ENCODE data around the gene LGALS9.
"Not testable (repeated sequence)": the region's sequence is repeated elsewhere in the genome, so short reads cannot be mapped to it uniquely, and the experiment has no call there.

LGALS9 gene

DNA sequence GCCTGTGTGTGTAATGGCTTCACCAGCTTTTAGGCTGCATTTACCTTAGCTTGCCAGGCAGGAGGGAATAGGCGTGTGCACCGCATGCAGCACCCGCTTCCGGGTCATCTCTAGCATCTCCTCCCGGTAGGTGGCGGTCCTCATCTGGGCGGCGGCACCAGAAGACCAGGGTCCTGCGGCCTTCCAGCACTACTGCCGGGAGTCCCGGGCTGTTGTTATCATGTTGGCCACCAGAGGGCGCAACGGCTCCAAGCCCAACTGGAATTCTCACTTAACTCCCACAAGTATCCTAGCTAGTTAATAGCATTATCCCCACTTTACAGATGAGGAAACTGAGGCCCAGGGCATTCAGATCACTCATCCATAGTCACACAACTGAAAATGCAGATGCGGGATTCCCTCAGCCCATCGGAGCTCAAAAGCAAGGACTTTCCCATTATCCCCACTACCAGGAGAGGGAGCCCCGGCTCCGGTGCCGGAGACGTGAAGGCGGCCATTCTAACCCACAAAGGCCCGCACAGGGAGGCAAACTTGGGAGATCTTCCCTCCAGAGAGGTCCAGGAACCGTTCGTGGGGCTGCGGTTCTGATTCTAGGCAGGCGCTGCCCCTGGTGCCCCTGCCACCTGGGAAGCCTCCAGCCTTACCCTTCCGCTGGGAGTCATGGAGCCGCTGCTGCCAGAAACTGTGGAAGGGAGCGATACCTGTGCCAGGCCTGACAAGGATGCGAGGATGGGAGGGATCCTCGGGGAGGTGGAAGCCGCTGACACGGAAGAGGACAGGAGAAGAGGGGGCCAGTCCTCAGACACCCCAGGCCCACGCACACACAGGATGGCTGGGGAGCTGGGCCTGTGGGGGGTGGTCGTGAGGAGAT is 23.9 kb downstream of the LGALS9 start:
- DNase-seq (ENCODE audit: low spot score) = no peak

DNA sequence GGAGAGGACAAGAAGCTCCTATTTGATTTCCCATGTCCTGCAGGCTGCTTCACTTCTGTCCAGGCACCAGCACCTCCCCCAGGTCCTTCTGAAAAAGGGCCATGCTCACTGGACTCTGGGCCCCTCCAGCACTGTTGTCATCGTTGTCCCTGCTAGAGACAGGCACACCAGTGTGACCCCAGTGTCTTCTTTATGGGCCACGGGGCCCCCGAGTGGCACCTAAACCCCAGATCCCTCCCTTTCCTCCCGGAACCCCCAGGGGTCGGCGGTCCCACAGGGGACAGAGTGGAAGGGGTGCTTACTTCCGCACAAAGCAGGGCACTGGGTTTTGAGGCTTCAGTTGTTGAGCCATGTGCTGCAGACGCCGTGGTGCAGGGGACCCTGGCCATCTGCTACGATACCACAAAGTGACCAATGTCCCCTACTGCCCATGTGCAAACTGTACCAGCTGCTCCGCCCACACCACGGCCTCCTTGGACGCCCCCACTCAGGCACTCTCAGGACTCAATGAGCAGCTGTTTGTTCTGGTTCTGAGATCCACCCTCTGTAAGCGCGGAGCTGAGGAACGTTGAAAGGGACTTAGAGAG is 24.6 kb downstream of the LGALS9 start:
- not testable (repeated sequence) for DNase-seq (ENCODE audit: low spot score)

DNA sequence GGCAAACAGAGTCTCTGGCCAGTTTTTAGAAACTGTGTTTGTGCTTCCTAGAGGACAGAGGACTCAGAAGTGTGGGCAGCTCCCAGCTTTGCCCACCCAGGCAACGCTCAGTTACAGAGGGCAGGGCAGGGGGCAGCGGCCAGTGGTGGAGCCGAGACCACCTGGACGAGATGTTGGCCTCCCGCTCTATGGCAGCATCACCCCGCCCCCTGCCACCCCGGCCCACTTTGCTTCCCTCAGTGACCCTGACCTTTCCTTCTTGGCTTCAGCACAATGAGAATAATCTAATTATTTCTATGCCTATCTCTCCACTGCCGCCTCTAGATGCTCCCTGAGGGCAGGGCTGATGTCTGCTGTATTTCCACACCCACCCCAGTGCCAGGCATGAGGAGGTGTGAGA is 25.6 kb downstream of the LGALS9 start:
- not testable (repeated sequence) for DNase-seq (ENCODE audit: low spot score)

DNA sequence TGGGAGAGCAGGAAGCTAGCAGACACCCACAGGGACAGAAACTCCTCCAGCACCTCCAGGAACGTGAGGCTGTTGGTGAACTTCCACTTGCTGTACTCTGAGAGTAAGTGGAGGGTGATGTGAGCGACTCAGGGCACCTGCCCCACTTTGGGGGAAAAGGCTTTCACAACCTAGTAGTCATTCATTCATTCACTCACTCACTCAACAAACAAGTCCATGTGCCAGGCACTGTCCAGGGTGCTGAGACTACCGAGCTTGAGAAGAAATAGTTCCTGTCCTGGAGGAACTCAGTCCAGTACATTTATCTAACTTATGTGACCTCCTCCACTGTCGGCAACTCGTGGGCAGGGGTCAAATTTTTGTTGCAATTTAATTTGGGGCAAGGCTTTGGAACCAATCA is 26.6 kb downstream of the LGALS9 start:
- no peak for DNase-seq (ENCODE audit: low spot score)

DNA sequence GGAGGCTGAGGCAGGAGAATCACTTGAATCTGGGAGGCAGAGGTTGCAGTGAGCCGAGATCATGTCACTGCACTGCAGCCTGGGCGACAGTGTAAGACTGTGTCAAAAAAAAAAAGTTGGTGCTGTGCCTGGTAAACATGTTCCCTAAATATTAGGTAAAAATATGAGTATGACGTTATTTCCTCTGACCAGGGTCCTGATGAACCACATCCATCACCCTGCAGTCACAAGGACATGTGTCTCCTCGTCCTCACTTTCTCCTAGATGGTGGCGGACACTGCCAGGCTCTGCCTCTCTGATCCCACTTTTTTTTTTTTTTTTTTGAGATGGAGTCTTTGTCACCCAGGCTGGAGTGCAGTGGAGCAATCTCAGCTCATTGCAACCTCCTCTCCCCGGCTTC is 28.7 kb downstream of the LGALS9 start:
- DNase-seq (ENCODE audit: low spot score) = no peak

DNA sequence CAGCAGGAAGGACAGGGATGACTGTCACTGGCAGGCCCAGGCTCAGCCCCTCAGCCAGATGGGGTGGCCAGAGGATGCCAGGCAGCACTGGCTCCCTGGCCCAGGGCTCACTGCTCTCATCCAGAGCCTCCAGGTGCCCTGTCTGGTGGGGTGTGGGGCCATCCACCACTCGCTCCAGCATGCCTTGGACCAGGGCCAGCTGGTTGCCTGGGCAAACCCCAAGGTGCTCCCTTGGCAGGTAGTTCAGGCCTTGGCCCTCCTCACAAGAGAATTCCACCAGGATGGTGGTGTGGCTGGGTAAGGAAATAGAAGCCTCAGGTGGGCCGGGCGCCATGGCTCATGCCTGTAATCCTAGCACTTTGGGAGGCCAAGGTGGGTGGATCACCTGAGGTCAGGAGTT is 29.4 kb downstream of the LGALS9 start:
- DNase-seq (ENCODE audit: low spot score) = no peak

DNA sequence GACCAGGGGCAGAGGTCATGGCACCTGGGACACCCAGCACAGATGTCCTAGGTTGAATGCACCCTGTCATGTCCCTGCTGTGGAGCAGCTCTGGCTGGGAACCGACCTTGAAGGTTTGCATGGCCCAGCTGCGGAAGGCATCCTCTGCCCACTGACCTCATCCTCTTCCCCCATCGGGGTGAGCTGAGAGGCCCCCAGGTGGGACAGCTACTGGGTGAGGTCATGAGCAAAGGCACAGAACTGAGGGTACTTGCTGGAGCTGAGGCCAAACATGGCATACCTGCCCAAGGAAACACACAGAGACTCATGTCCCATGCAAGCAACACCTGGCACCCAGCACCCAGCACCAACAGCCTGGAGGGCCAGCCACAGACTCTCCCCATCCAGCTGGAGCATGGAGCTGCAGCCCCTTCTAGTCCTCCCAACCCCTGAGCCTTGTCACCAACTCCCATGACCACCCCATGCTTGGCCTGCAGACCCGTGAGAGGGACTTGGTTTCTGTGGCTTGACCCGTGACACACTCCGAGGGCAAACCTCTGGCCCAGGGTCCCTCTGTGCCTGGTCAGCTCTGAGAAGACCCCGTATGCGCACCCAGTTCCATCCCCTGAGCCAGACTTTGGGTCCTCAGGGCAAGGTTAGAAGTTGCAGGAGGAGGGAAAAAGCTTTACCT is 33.1 kb downstream of the LGALS9 start:
- no peak for DNase-seq (ENCODE audit: low spot score)

DNA sequence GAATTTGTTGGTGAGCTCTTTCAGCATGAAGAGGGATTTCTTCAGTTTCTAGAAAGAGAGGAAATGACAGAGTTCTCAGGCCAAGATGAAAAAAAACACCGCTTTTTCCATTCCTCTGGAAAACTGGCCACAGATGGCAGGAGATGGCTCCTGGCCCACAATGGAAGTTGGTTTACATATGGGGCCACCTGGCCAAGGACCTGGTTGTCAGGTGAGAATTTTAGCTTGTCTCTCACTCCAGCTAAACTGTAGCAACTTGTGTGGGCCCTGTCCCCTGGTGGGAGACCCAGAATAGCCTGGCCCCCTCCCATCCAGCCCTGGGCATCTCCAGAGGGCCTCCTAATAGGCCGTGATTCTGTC is 33.6 kb downstream of the LGALS9 start:
- DNase-seq (ENCODE audit: low spot score) = no peak

DNA sequence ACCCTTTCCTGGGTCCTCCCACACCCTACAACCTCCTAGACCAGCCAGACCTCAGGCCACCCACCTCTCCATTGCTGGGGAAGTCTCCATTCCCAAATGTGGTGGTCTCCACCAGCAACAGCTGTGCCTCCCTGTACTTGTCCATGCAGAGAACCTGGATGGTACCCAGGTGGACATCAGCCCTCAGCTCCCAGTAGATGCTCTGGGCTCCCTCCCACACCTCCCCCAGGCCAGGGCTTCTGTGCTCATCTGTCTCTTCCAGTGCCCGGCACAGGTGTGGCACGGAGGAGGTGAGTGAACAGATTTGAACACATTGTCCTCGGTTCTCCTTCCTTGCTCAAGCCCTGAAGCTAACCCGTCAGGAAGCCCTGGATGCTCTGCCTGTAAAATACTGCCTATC is 34.6 kb downstream of the LGALS9 start:
- DNase-seq (ENCODE audit: low spot score) = no peak

DNA sequence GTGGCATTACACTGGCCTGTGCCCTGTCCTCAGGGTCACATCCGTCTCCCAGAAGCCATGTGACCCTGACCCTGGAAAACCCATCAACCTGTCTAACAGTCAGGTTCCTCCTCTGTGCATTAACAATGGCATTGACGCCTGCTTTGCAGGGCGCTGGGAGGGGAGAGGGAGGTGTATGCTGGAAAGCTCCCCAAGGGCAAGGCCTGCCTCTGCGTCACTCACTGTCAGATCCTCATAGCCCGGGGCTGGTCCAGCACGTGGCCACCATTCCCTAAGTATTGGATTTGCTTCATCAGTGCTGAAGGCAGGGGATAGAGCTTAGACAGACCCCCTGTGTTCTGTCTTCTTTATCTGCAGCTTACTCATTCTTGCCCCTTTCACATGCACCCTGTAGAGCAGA is 35.3 kb downstream of the LGALS9 start:
- not testable (repeated sequence) for DNase-seq (ENCODE audit: low spot score)

DNA sequence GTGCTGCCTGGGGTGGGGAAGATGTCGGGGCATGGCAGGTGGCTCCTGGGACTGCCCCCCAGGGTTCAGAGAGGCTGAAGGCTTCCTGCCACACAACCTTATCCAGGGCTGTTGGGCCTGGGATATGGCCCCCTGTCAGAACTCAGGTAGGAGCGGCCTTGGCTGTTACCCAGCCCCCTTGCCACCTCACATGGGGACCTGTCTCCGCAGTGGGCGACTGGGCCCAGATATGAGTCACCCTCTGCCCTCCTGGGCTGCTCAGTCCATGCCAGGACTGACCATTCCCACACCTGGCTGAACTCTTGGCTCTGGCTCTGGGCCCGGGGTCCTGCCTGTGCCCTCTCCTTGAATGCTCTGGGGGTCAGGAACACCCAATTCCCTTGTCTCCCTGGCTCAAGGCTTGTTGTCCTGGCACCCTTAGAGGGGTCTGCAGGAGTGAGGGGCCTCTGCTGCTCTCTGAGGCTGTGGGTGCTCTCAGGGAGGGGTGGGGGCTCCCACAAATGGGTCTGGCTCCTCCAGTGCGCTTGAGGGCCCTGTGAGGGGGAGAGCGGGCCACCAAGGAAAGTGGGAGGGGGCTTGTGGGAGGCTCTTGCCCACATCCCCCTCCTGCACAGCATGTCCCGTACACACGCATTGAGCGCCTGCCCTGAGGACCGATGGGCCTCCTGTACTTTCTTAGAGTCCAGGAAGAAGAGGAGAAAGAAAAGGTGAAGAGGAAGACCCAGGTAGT is 36.0 kb downstream of the LGALS9 start:
- DNase-seq (ENCODE audit: low spot score) = no peak

DNA sequence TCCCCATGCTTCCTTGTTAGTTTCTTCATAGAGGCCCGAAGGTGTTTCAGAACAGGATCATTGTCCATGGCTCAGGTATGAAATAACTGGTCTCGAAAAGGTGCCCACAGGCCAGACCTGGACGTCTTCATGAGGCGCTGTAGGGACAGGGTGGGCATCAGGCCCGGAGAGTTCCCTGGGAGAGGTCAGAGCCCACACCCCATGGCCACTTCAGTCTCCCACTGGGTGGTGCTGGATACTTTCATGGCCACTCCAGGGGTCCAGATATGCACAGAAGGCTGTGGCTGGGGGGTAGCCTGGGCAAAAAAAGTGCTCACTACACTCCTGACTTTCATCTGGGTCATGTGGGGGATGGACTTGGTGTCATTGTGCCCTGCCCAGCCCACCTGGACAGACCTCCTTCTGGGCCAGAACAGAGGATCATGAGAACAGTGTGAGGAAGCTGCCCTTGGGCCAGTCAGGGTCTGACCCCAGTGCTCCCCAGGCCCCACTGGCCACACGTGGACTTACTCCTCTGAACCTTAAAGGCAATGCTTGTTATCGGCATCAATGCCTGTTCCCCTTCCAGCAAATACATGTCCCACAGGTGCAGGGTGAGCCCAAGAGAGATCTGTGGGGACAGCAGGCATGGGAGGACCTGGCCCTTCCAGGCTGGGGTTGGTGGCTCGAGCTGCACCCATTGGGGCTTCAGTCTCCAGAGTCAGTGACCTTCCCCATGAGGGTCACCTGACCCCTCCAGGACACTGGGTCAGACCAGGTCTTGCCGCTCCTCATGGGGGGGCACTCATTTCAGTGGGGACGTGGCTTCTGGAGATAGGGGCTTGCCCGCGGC is 36.9 kb downstream of the LGALS9 start:
- no peak for DNase-seq (ENCODE audit: low spot score)

DNA sequence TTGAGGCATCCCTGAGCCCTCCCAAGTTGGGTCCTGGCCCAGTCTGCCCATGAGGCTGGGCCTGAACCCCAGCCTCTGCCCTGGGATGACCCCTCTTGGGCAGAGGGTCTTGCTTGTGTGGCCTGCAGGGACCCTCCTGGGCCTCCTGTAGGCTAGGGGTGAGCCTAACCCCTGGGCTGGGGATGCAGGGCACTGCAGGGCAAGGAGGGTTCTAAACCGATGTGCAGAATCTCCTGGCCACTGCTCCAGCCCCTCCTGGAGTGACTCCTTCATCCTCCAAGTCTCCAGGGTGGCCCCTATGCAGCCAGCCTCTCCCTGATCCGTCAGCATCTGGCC is 37.5 kb downstream of the LGALS9 start:
- no peak for DNase-seq (ENCODE audit: low spot score)

DNA sequence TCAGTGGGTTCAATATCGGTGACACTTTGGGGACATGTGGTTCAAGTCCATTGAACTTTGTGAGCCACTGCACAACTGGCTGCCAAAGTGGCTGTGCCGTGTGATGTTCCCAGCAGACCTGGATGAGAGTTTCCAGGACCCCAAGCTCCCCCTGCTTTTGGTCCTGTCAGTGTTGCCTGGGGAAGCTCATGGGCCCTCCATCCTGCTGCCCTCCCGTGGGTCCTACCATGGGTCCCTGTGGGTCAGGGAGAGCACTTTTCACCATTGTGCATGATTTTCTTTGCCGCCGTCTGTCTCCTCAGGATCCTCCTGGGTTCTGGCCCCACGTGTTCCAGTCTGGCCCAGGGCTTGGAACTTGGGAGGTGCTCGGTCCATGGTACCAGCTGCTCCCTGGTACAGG is 38.1 kb downstream of the LGALS9 start:
- DNase-seq (ENCODE audit: low spot score) = no peak

DNA sequence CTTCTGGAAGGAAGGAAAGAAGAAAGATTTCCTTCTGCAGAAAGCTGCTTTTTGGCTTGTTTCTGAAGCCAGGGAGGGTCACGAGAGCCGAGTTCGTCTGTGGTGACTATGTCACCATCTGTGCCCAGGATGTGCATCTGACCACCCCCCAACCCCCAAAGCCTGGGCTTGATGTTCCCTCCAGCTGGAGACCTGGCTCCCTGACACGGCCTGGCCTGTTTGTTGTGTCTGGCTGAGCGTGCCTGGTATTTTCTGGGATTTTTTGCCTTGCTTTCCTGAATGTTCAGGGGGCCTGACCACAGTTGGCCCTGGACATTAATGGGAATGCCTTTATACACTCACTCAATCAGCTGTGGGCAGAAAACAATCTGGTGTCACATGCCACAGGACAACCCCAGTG is 38.9 kb downstream of the LGALS9 start:
- DNase-seq (ENCODE audit: low spot score) = no peak

DNA sequence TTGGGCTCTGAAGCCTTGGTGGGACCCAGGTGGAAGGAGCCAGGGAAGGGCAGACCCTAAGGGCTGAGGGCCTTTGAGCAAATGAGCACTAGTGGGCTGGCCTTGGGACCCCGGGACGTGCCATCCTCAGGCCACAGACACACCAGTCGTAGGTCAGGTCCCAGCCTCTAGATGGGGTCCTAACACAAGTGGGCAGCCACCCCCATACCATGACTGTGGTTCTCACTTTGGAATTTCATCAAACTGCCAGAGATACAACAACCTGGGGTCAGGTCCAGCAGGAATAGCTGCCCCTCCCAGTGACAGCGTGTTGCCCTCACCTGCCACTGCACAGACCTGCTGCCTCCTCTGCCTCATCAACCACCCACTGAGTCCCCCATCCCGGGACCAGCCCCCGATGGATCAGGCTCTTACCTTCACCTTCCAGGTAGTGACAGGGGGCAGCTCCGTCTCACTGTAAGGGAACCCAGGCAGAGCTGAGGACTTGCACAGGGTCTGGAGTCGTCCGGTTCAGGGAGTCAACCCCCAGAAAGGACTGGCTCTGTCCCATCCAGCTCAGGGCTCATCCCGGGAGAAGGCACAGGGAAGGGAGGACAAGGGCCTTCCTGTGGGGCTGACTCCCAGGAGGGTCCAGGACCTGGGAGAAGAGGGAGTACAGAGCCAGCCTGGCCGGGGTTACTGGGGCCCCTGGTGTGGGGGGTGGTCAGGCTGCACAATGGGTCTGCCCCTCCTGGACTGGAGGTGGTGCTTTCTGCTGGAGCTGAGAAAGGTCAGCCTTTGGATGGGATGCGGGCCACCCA is 40.0 kb downstream of the LGALS9 start:
- no peak for DNase-seq (ENCODE audit: low spot score)

DNA sequence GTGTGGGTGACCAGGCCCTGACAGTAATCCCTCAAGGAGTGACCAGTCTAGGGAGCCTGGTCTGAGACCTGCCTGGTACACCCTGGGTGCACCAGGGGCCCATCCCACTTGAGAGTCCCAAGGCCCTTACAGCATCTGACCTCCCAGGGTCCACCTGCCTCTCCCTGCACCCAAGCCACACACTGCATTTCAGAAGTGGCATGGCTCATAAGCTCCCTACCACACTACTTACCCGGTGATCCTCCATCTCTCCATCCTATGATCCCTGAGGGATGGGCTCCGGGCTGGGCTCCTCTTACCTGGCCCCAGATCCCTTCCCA is 40.6 kb downstream of the LGALS9 start:
- DNase-seq (ENCODE audit: low spot score) = no peak

DNA sequence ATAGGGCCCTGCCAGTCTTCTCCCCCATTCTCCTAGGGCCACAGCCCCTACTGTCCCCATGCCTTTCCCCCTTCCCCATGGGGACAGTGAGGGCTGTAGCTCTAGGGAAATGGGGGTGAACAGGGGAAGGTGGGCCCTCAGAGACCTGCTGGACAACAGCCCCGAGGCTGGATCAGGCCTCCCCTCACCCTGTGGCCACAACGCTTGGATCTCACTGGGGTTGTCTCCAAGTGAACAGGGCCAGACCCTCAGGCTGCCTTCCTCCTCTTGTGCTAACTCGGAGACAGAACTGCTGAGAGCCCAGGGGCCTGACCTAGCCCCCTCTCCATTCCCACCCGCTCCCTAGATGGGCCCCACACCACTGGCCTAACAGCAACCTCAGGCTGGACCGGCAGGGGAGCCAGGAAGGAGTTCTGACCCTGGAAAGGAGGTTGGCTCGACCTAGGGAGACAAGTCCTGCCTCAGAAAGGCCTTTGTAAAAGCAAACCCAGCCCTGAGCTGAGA is 41.0 kb downstream of the LGALS9 start:
- not testable (repeated sequence) for DNase-seq (ENCODE audit: low spot score)

DNA sequence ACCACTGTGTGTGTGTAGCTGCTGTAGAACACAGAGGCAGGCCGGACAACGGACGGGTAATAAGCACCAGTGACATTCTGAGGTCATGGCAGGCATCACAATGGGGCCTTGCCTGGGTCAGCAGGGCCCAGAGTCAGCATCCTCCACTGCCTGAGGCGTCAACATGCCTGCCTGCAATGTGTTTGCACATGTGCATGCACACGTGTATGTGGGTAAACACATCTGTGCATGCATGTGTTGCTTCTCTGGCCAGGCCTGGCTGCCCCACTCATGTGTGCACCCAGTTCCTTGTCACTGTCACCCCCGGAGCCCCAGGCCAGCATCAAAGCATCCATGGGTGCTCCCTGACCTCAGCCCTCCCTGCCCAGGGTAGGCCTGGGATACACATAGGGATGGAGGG is 43.3 kb downstream of the LGALS9 start:
- no peak for DNase-seq (ENCODE audit: low spot score)

DNA sequence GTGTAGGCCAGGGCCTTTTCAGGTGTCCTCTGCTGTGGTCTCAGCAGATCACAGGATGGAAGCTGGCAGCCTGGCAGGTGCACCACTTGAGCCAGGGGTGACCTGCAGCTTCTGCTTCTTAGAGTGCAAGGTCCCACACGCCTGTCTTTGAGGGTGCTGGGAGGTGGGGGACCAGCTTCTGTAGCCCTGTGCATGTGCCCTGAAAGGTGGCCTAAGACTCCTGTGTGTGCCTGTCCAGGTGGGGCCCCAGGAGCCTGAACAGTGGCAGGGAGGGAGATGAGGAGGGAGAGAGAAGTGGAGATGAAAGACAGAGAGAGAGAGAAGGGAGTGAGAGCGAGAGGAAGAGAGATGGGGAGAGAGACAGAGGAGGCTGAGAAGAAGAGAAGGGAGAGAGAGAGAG is 46.2 kb downstream of the LGALS9 start:
- no peak for DNase-seq (ENCODE audit: low spot score)

DNA sequence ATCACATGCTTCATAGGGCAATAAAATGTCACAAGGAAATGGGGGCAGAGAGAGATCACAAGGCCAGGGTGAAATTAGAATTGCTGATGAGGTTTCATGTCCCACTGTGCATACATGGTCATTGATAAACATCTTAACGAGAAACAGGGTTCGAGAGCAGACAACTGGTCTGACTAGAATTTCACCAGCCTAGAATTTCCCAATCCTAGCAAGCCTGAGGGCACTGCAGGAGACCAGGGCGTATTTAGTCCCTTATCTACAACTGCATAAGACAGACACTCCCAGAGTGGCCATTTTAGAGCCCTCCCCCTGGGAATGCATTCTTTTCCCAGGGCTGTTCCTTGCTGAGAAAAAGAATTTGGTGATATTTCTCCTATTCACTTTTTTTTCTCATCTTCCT is 55.3 kb downstream of the LGALS9 start:
- not testable (repeated sequence) for DNase-seq (ENCODE audit: low spot score)
